Breast epithelium (tissue), 3 donors: ENCODE data around the gene UGT1A7.

Experiments
- CTCF ChIP-seq, 3 donors: fragments of 450-650 bp; IDR thresholded peaks; one replicate each; pipeline ENCODE4 v1.5.1; 2016 to 2017; ENCODE audit warnings: antibody characterized with exemption in 3 of 3, mild to moderate bottlenecking in 3 of 3, moderate library complexity in 3 of 3
- POLR2A ChIP-seq: fragments of 450-650 bp; IDR thresholded peaks from one replicate; pipeline ENCODE4 v1.6.1; 2016; ENCODE audit warnings: antibody characterized with exemption, mild to moderate bottlenecking, moderate library complexity

GRCh38 chr2:233779722-233780121 is 98.0 kb downstream of the UGT1A7 start:
- TF ChIP-seq CTCF (IDR thresholded peaks at IDR 0.05): no peak
- no peak for TF ChIP-seq POLR2A
